HL-60/S4 treated with phorbol 12-myristate 13-acetate at 8.2 ng/mL for 4 days and 3 days (cell line): ENCODE results near the gene MAPK12.

ENCODE experiments used
- in situ Hi-C: fragments of 300-500 bp; cut with MboI; formaldehyde crosslinking; loops from 2 replicates; pipeline ENCODE4 v1.15.0; 2022; ENCODE audit warnings: low sequenced_read_pairs

The MAPK12 gene

GRCh38 chr22:50236731-50237409, 24.6 kb downstream of the MAPK12 start:
- in situ Hi-C loops = no loop called here

DNA sequence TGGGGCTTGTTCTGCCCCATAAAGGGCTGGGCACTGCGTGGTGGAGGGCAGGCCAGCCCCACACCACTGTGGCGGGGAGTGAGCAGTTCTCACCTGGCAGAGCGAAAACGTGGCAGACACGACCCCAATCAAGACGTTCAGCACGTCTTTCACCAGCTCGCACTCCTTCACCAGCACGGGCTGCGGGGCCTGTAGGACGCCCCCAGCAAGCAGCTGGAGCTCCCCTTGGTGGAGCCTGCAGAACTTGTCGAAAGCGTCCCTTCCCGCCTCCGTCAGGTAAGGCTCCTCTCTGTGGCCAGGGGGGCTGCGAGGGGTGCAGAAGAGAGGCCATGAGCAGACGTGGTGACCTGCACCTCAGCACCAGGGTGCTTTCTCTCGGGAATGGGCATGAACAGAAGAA, 28.3 kb downstream of the MAPK12 start:
- in situ Hi-C loops = no loop called here

- in situ Hi-C loops = no loop called here
These were observed 28.9 kb downstream of the MAPK12 start for GRCh38 chr22:50232481-50233151.

DNA sequence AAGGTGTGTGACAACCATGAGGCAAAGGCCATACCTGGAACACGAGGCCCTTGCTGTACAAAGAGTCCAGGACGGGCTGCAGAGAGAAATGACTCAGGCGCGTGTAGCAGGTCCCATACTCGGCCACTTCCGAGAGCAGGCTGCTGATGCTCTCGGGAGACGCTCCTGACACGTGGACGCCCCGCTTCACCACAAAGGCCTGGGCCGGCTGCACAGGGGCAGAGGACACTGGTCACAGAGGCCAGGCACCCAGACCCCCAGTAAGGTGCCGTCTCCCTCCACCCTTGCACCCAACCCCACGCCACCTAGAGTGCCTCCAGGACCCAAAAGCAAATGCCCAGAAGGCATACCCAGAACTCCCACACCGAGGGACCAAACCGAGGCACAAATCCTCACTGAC, 32.1 kb downstream of the MAPK12 start:
- in situ Hi-C loops = no loop called here

- in situ Hi-C loops = no loop called here
These were observed 33.1 kb downstream of the MAPK12 start for GRCh38 chr22:50228366-50228765.

GRCh38 chr22:50227579-50228215, 33.8 kb downstream of the MAPK12 start:
- in situ Hi-C loops = no loop called here

DNA sequence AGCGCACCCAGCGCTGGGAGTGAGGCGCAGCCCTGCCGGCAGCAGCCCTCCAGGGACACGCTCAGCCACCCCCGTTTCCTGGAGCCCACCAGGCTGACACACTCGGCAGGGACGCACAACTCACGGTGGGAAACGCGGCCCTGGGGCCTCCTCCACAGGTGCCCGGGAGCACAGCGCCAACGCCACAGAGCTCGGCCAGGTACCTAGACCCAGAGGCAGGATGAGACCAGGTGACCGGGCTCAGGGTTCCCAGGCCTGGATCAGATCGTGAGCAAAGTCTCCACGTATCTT, 34.7 kb downstream of the MAPK12 start:
- in situ Hi-C loops = no loop called here

DNA sequence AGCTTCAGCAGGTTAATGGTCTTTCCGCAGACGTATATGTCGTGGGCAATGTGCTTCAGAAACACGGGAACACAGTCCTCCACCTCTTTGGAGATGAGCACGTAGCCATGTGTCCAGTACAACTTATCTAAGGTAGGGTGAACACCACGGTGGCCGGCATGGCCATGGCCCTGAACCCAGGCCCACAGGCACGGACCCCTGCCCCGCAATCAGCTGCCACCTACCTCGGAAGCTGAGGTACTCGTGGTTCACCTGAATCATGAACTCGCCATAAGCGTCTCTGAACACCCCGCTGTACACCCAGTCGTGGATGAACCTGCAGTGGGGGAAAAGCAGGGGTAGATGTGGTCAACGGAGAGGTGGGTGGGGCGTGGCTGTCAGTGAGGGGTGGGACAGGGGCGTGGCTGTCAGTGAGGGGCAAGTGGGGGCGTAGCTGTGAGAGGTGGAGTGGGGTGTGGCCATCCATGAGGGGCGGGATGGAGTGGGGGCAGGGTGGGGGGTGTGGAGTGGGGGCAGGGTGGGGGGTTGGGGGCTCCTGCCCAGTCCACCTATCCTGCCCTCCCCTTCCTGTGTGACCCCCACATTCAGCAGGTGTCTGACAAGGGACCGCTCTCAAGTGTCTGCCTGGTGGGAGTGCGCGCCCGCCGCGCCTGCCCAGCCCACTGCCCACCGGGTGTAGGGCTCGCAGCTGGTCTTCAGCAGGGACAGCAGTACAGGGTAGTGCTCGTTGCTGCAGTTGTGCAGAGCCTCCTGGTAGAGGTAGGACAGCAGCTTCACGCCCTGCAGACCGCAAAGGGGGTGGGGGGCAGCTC, 35.2 kb downstream of the MAPK12 start:
- in situ Hi-C loops = no loop called here

GRCh38 chr22:50225200-50225969, 36.1 kb downstream of the MAPK12 start:
- in situ Hi-C loops = no loop called here

DNA sequence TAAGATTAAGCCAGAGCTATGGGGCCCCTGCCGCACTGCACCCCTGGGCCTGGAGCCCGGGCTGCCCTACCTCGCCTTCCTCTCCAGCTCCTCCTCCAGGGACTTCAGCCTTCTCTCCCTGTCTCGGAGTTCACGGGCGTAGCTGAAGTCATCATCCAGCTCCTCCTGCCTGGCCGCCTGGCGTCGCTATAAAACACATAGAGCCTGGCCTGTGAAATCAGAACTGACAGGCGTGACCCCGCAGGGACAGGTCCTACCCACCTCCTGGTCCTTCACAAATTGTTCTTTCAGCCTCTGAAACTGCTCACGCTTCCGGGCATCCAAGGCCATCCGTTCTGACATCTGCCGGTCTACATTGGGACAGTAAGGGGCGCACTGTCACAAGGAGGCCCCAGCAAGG, 37.4 kb downstream of the MAPK12 start:
- in situ Hi-C loops = loop anchor here (25.0 kb wide), 1 partner anchor 287 kb away; no protein-coding TSS in a partner anchor

GRCh38 chr22:50222508-50222907, 39.0 kb downstream of the MAPK12 start:
- in situ Hi-C loops = loop anchor here (25.0 kb wide), 1 partner anchor 285 kb away; no protein-coding TSS in a partner anchor

DNA sequence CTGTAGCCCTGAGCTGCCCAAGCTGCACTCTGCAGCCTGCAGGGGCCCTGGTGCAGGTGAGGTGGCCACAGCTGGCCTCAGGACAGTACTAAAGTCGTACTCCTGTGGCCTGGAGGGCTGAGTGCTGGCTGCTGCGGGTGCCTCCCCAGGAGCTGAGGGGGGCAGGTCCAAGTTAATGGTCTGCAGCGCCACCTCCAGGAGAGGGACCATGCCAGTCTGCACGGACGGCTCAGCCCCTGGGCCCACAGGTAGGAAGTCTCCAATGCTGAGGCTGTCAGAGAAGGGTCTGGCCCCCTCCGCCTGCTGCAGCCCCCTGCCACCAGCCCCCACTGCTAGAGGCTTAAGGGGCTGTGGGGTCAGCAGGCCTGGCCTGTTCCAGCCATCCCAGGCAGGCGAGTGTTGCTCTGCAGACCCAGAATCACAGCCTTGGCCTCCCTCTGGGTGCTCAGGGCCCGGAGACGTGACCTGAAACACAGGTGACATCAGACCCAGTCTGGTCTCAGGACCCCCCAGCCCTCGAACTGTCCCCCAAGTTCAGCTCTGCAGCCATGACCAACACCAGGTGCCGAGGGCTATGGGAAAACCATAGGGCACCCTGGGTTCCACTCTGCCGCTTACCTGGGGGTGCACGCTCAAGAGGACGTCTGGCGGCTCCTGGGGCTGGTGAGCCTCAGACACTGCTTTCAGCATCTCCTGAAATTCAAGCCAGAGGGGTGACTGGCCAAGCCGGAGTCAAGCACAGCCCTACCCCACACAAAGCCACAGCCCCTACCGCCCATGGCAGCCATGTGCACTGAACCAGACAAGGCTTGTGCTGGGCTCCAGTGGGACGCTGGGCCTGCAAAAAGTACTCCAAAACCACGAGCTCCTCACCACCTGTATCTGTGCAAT, 39.8 kb downstream of the MAPK12 start:
- in situ Hi-C loops = loop anchor here (25.0 kb wide), 1 partner anchor 284 kb away; no protein-coding TSS in a partner anchor

DNA sequence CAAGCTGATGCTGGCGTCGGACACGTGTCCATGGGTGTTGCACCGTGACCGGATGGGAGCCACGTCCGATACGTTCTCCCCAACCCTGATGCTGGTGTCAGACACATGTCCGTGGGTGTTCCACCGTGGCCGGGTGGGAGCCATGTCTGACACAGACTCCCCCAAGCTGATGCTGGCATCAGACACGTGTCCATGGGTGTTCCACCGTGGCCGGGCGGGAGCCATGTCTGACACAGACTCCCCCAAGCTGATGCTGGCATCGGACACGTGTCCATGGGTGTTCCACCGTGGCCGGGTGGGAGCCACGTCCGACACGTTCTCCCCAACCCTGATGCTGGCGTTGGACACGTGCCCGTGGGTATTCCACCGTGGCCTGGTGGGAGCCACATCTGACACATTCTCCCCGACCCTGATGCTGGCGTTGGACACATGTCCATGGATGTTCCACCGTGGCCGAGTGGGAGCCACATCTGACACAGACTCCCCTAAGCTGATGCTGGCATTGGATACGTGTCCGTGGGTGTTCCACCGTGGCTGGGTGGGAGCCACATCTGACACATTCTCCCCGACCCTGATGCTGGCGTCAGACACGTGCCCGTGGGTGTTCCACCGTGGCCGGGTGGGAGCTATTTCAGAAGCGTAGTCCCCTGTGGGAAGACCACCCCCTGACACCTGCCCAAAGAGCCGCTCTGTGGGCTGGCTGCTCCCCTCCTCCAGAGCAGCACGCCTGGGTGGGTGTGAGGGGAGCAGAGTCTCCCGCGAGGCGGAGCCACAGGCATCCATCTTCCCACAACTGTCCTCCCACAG, 40.7 kb downstream of the MAPK12 start:
- in situ Hi-C loops = loop anchor here (25.0 kb wide), 1 partner anchor 284 kb away; no protein-coding TSS in a partner anchor

DNA sequence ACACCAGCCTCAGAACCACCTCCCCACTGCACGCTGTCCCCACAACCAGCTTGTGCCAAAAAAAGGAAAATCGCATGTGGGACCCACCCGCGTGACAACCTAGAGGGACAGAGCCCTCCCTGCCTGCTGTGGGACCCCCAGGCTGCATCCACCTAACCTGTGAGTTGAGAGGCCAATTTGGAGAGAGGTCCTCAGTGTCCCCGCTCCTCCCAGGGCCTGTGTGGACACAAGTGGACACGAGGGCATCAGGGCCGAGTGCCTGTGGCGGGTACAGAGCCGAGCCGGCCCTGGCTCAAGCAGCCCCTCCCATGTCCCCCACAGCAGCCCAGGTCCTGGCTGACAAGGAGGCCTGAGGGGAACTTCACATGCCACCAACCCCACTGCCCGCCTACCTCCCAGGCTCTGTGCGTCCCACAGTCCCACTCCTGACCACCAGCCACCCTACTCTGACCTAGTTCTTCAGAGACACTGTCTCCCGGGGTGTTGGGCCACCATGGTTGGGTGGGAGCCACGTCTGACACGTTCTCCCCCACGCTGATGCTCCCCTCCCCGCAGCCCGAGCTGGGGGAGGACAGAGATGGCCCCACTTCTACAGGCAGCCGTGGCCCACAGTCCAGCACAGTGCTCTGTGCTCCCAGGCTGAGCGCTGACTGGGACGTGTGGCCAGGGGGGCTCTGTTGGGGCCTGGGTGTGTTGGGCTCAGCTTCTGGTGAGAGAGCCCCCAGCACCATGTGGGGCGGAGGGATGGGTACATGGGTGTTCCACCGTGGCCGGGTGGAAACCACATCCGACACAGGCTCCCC, 41.5 kb downstream of the MAPK12 start:
- in situ Hi-C loops = loop anchor here (25.0 kb wide), 1 partner anchor 283 kb away; no protein-coding TSS in a partner anchor

DNA sequence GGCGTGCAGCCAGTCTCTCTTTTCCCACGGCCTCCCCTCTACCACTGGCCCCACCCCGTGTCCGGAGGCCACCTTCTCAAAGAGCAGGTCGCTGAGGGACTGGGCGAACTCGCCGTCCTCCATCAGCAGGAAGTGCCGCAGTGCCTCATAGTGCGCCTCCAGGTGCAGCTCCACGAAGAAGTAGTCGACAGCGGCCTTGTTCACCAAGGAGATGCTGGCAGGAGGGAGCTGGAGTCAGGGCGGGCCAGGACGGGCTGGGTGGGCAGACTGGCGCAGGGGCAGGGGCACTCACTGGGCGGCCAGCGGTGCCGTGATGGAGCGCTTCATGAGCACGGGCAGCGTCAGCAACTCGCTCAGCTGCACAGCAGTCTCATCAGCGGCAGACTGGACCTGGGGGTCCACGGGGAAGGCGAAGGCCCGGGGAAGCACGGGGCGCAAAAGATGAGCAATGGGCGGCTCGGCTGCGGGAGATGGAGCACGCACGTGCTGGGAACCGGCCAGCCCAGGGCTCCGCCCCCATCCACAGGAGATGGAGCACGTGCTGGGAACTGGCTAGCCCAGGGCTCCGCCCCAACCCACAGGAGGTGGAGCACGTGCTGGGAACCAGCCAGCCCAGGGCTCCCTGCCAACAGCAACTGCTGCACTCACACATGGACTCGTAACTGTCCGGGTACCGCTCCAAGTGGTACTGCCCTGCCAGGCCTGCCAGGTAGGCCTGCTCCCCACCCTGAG, 42.3 kb downstream of the MAPK12 start:
- in situ Hi-C loops = loop anchor here (25.0 kb wide), 1 partner anchor 282 kb away; no protein-coding TSS in a partner anchor

DNA sequence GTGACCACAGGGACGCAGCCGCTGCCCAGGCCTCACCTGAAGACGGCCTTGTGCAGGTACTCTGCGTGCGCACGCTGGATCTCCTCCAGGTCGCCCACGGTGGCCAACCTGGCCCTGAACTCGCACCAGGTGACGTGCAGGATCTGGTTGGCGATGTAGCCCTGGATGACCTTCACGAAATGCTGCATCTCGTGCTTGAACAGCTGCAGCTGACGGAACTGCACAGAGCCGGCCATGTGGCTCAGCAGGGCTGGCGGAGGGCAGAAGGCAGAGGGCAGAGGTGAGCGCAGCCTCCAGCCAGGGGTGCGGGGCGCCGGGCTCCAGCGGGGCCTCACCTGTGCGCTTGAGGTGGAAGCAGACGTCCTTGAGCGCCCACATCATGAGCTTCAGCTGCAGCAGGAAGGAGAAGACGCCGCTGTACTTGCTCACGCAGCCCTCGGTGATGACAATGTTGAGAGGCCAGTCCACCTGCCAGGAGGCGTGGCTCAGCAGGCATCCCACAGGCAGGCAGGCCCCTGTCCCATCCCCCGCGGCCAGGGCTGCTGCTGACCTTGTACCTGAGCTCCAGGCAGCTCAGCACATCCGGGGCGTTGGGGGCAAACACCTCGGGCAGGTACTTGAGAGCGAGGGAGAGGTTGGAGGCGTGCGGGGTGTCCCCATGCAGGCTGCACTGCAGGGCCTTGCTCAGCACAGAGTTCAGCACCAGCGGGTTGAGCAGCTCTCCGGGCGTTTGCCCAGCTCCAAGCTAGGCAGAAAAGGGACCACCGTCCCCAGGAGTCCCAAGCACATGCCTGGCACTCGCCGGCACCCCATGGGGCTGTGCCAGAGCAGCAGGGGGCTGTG, 43.1 kb downstream of the MAPK12 start:
- in situ Hi-C loops = loop anchor here (25.0 kb wide), 1 partner anchor 281 kb away; no protein-coding TSS in a partner anchor
